Measurements from ENCODE around the gene RPL7A.

GRCh38 chr9:133351526-133351907 is 3.5 kb downstream of the RPL7A start:
- no peak for TF ChIP-seq CTCF (IDR thresholded peaks at IDR 0.05)
- no peak for TF ChIP-seq POLR2A (IDR thresholded peaks at IDR 0.05)
